Loucy (cell line): ENCODE data around the gene FLRT2.

Source experiments
- H2AFZ ChIP-seq: fragments of 200-600 bp; sonication (generic); 2 replicates; pipeline ENCODE4 v1.6.0; 2016; ENCODE audit warnings: antibody characterized with exemption, mild to moderate bottlenecking, low read length, moderate library complexity
- H3F3A ChIP-seq: fragments of 200-600 bp; 2 replicates; pipeline ENCODE4 v1.6.0; 2016; ENCODE audit warnings: antibody characterized with exemption, low read depth, mild to moderate bottlenecking
- H3K27me3 ChIP-seq: fragments of 200-600 bp; sonication (generic); 2 replicates; pipeline ENCODE4 v1.6.1; 2014; ENCODE audit warnings: low read length, mild to moderate bottlenecking; ENCODE audit not compliant: insufficient read depth, poor library complexity, severe bottlenecking
- H3K36me3 ChIP-seq: fragments of 200-600 bp; sonication (generic); 2 replicates; pipeline ENCODE4 v1.6.1; 2016; ENCODE audit warnings: low read length; ENCODE audit not compliant: insufficient read depth
- H3K4me1 ChIP-seq: fragments of 200-600 bp; sonication (generic); 2 replicates; pipeline ENCODE4 v1.5.1; 2014; ENCODE audit warnings: low read length, mild to moderate bottlenecking; ENCODE audit not compliant: insufficient read depth, poor library complexity, severe bottlenecking
- H3K4me2 ChIP-seq: fragments of 200-600 bp; sonication (generic); 2 replicates; pipeline ENCODE4 v1.6.0; 2014; ENCODE audit warnings: antibody characterized with exemption, low read length, low read depth, mild to moderate bottlenecking; ENCODE audit not compliant: poor library complexity, severe bottlenecking
- H3K4me3 ChIP-seq: fragments of 200-600 bp; sonication (generic); 2 replicates; pipeline ENCODE4 v1.5.1; 2014; ENCODE audit warnings: low read length, mild to moderate bottlenecking, mixed read lengths; ENCODE audit not compliant: poor library complexity, severe bottlenecking
- H3K79me2 ChIP-seq: fragments of 200-600 bp; sonication (generic); 2 replicates; pipeline ENCODE4 v1.6.1; 2014; ENCODE audit warnings: low read length; ENCODE audit not compliant: insufficient read depth
- H3K9ac ChIP-seq: fragments of 200-600 bp; sonication (generic); 2 replicates; pipeline ENCODE4 v1.6.0; 2014; ENCODE audit warnings: mild to moderate bottlenecking, low read depth, low read length, moderate library complexity; ENCODE audit not compliant: poor library complexity, severe bottlenecking
- H3K9me2 ChIP-seq: fragments of 200-600 bp; sonication (generic); replicated peaks from 2 replicates; pipeline ENCODE4 v1.6.1; 2016; ENCODE audit warnings: low read depth, low read length, mixed read lengths
- H3K9me3 ChIP-seq: fragments of 200-600 bp; sonication (generic); 2 replicates; pipeline ENCODE4 v1.6.1; 2014; ENCODE audit warnings: mild to moderate bottlenecking, antibody characterized with exemption, low read length, low read depth; ENCODE audit not compliant: insufficient read depth
- H4K20me1 ChIP-seq: fragments of 200-600 bp; sonication (generic); 2 replicates; pipeline ENCODE4 v1.6.0; 2014; ENCODE audit warnings: antibody characterized with exemption, low read length, mild to moderate bottlenecking; ENCODE audit not compliant: insufficient read depth, poor library complexity, severe bottlenecking
- CTCF ChIP-seq: fragments of 200-600 bp; sonication (generic); conservative IDR thresholded peaks from 2 replicates; pipeline ENCODE4 v1.5.1; 2014; ENCODE audit warnings: mild to moderate bottlenecking, antibody characterized with exemption, low read length
- EZH2phosphoT487 ChIP-seq: fragments of 200-600 bp; IDR thresholded peaks from 2 replicates; pipeline ENCODE4 v1.6.1; 2018; ENCODE audit warnings: antibody characterized with exemption, mild to moderate bottlenecking, moderate library complexity, borderline replicate concordance

Gene FLRT2

GRCh38 chr14:85617791-85618190 lies 87.8 kb downstream of the FLRT2 start:
- Histone ChIP-seq H3K4me2 (no peak overlapping the region), H3K9me2 (no peaks in the 10 kb centered on the region), H3K4me3 (no peak overlapping the region), H4K20me1 (no peaks in the 10 kb centered on the region), H3K4me1 (peaks cover 3% of the 10 kb centered on the region), H3K9ac (no peak overlapping the region), H3K9me3 (no peaks in the 10 kb centered on the region), H2AFZ (no peak overlapping the region), H3K79me2 (no peaks in the 10 kb centered on the region), H3K27me3 (no peaks in the 10 kb centered on the region), H3K36me3 (no peaks in the 10 kb centered on the region), H3F3A (no peaks in the 10 kb centered on the region)
- no peak for TF ChIP-seq EZH2phosphoT487
- no peak for TF ChIP-seq CTCF

DNA sequence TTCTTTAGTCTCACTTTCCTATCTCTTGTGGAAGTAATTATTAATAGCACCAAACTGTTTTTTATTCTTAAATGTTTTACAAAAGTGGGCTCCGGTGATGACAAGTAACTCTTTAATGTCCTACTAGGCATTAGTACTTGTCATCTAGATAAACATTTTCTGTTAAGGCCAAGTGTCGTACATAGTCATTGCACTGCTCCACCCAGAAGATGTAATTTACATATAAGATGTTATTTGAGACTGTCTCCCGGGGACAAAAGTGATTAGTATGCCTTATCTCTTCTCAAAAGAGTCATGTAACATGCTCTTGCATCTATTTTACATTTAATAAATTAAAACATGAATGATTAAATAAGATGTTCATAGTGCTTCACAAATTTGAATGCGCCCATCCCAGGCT lies 88.4 kb downstream of the FLRT2 start:
- no peaks in the 10 kb centered on the region for H3F3A ChIP-seq
- H3K36me3 ChIP-seq: no peaks in the 10 kb centered on the region
- no peaks in the 10 kb centered on the region for H3K9me3 ChIP-seq
- TF ChIP-seq CTCF (no peak), EZH2phosphoT487 (no peak)
- no peak overlapping the region for H3K4me2 ChIP-seq
- H3K27me3 ChIP-seq: no peaks in the 10 kb centered on the region
- peaks cover 3% of the 10 kb centered on the region for H3K4me1 ChIP-seq
- H3K9me2 ChIP-seq: no peaks in the 10 kb centered on the region
- no peak overlapping the region for H3K9ac ChIP-seq
- no peaks in the 10 kb centered on the region for H4K20me1 ChIP-seq
- no peak overlapping the region for H3K4me3 ChIP-seq
- H2AFZ ChIP-seq: no peak overlapping the region
- H3K79me2 ChIP-seq: no peaks in the 10 kb centered on the region

- H3K36me3 ChIP-seq: no peaks in the 10 kb centered on the region
- no peaks in the 10 kb centered on the region for H4K20me1 ChIP-seq
Measured at GRCh38 chr14:85618978-85619377, 89.0 kb downstream of the FLRT2 start.

More at GRCh38 chr14:85618978-85619377, 89.0 kb downstream of the FLRT2 start:
- H3K9ac ChIP-seq: no peak overlapping the region
- H3K79me2 ChIP-seq: no peaks in the 10 kb centered on the region
- peaks cover 3% of the 10 kb centered on the region for H3K4me1 ChIP-seq
- no peaks in the 10 kb centered on the region for H3F3A ChIP-seq
- no peaks in the 10 kb centered on the region for H3K9me3 ChIP-seq
- H3K9me2 ChIP-seq: no peaks in the 10 kb centered on the region
- TF ChIP-seq CTCF (no peak), EZH2phosphoT487 (no peak)
- no peaks in the 10 kb centered on the region for H3K27me3 ChIP-seq
- no peak overlapping the region for H3K4me3 ChIP-seq
- no peak overlapping the region for H3K4me2 ChIP-seq
- H2AFZ ChIP-seq: no peak overlapping the region
